ENCODE data around the gene GAMT.

Gene GAMT

DNA sequence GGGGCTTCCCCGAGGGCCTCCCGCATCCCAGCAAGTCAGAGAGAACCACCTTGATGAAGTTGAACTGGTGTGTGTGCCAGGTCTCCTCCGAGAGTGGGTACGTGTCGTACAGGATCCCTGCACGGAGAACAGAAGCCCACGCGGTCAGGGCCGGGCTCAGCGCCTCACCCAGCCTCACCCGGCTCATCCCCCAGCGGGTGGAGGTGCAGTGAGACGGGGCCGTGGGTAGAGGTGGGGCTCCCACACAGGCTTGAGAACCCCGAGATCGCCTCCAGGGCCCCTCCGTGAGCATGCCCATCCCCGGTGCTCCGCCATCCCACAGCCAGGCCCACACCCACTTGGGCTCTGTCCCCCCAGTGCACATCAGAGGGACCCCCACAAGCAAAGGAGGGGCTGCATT, 2.3 kb downstream of the GAMT start:
- DNase-seq: no peak

DNA sequence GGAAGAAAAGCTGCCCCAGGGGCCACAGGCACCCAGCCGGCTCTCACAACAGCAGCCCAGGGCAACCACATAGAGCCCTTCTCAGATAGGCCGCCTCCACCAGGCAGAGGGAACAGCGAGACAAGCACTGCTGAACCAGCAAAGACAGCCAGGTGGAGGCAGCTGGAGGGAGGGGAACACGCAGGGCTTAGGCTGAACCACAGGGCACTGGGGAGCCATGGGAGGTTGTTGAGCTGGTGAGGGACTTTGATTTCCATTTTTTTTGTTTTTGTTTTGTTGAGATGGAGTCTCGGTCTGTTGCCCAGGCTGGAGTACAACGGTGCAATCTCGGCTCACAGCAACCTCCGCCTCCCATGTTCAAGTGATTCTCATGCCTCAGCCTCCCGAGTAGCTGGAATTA, 3.5 kb downstream of the GAMT start:
- no peak for DNase-seq

DNA sequence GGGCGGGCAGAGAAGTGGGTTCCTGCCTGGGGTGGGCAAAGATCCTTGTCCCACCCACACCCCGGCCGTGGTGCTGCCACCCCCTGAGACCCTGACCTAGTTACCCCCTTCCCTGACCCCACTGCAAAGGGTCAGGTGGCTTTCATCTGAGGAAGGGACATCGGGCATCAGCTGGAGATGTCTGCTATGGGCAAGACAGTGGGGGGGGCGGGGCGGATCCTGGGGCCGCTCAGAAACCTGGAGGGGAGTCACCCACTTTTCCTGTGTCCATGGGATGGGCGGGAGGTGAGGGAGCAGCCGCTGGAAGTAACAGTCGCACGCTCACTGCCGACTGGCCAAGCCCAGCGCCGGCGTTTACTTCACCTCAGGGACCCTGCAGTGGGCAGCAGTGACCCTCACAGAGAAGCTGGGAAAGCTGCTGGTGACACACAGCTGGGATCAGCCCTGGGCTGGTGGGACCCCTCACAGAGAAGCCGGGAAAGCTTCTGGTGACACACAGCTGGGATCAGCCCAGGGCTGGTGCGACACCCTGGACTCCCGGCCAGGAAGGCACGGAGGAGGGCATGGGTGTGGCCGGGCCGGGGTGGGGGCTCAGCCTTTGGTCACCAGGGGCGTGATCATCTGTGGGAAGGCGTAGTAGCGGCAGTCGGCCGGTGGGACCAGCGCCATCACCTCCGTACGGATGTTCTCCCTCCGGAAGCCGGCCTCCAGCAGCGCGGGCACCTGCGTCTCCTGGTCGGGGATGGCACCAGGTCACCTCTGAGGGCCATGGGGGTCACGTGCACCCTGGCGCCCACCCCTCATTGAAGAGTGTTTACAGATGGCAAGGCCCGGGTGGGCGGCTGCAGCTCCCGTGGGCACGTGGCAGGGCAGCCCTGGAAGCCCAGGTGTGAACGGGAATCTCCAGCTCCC, 4.3 kb downstream of the GAMT start:
- DNase-seq: no peak

DNA sequence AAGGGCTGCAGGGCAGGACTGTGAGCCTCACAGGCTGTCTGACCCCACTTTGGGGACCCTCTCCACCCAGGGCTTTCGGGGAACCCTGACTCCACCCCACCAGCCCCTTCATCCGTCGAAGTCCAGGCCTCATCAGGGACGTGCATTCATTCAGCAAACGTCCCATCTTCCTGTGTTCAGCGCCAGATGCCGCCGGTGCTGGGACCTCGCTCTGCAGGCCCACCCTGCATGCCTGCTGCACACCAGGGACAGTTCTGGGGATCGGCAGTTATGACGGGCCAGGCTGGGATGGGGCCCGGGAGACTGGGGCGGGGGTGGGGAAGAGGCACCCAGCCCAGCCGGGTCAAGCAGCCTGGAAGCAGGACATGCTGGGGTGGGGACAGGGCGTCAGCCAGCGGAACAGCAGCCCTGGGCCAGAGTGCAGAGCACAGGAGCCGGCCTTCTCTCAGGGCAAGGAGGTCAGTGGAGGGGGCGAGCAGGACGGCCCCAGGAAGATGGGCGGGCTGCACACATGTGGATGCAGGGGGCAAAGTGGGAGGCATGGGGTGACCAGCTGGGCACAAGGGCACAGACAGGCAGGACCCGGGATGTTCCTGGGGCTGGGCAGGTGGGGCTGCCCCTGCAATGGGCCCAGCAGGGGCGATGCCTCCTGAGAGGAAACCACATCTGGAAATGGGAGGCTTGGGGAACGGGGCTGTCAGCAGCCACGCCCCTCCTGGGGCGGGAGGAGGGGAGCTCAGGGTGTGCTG, 5.1 kb downstream of the GAMT start:
- DNase-seq: no peak

DNA sequence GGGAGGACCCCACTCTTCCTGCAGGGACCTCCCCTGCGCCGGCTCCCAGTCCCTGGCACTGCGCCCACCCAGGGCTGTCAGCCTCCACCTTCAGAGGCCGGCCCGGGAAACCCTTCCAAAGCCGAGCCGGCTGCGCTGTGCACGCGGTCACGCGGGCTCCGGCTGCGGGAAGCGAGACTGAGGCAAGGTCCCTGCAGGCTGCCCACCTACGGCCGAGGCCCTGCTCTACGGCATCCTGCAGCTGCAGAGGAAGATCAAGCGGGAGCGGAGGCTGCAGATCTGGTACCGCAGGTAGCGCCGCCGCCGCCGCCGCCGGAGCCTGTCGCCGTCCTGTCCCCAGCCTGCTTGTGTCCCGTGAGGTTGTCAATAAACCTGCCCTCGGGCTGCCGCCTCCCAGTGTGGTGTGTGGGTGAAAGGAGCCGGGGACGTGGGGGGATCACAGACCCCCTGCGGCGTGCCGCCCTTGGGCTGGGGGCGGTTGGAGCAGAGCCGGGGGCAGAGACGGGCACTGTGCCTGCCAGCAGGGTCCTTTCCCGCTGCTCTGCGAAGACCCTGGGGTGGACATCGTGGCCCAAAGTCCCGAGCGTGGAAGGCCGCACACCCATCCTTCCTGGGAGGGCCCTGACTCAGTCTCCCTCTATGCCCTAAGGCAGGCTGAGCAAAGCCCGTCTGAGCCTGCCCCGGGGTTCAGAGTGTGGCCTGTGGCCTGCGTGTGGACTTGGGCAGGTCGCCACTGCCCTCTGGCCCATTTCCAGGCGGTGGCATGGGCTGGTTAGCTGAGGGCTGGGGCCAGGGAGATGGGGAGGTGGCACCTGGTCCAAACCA, 5.9 kb downstream of the GAMT start:
- DNase-seq: no peak

DNA sequence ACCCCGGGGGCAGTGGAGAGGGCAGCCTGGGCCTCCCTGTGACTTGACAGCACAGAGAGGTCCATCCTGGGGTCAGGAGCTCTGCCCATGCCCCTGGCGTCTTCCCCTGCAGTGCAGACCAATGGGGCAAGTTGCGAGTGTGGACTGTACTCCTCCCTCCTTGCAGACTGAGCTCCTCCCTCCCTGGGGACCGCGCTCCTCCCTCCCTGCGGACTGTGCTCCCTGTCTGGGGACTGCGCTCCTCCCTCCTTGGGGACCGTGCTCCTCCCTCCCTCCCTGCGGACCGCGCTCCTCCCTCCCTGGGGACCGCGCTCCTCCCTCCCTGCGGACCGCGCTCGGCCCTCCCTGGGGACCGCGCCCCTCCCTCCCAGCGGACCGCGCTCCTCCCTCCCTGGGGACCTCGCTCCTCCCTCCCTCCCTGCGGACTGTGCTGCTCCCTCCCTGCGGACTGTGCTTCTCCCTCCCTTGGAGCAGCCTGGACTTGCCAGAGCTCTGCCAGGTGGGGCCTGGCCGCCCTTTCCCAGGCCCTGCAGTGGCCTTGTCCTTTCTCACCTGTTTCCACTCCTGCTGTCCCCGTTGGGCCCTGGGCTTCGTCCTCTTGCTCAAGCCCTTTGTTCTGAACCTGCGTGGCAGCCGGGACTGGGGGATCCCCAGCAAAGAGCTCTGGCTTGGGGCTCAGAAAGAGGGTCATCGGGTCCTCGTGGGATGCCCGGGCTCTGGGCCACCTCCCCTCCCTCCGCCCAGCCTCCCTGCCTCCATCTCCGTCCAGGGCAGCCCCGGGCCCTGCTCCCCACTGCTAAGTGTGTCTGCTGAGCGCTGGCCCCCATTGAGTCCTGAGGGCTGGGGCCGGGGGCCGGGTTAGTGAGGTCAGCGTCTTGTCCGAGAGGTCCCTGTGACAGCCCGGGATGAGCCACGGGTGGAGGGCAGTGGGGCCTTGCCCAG, 6.8 kb downstream of the GAMT start:
- DNase-seq: no peak

DNA sequence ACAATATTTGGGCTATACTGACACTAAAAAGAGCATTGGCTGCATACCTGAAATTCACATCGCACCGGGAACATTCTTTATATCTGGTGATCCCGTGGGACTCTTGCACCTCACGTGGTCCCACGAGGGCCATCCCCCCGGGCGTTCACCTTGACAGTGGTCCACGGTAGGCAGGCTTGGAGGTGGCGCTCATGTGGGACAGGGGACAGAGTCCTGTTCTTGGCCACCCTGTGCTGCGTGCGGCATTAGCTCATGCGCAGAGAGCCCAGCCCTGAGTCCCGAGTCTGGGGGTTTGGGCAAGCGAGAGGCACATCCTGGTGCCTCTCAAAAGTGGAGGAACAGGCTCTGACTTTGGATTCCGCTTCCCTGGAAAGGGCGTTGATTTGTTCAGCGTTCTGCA, 7.5 kb downstream of the GAMT start:
- no peak for DNase-seq

DNA sequence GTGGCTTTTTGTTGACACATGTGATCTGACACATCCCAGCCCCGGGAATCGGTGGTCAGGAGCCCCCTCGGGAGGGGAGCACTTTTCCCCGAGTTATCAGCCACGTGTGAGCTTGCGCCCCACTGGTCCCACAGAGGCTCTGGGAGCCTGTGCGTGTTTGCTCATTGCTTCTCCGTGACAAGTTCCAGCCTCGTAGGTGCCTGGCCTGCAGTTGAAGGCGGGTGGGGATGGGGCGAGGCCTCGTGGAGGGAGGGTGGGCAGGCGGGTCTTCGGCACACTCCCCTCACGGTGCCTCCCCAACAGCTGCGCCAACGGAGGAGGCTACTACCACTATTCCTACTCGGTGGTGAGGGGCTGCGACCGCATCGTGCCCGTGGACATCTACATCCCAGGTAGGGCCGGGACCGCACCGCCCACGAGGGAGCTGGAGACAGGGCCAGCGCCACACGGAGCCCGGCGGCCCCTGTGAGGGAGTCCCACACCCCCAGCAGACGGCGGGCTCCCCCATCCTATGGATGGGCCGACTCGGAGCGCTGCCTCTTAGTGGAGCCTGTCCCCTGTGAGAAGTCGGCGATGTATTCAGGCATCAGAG, 8.3 kb downstream of the GAMT start:
- no peak for DNase-seq

DNA sequence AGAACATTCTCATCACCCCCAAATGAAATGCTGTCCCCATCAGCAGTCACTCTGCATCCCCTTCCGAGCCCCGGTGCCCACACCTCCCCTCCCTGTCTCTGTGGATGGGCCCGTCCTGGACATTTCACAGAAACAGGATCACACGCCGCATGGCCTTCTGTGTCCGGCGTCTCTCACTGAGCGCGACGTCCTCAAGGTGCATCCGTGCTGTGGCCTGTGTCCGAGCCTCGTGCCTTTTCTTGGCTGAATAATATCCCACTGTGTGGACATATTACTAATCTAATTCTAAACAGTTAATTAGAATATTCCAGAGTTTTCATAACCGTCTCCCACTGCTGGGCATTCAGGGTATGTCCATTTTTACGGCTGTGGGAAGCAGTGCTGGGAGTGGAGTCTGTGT, 8.9 kb downstream of the GAMT start:
- no peak for DNase-seq

DNA sequence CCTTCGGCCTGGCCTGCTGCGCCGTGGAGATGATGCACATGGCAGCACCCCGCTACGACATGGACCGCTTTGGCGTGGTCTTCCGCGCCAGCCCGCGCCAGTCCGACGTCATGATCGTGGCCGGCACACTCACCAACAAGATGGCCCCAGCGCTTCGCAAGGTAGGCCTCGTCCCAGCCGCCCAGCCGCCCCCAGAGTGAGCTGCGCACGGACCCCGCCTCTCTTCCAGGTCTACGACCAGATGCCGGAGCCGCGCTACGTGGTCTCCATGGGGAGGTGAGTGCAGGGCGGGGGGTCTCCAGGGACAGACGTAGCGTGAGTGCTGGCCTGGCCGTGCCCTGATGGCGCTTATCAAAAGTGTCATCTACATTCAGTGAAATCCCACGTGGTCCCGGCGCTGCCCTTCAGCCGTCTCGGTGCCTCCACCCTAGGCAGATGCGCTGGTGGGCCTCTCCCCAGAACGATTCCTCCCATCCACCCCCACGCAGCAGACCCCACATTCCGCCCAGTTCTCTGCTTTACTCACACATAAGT, 10.4 kb downstream of the GAMT start:
- no peak for DNase-seq

DNA sequence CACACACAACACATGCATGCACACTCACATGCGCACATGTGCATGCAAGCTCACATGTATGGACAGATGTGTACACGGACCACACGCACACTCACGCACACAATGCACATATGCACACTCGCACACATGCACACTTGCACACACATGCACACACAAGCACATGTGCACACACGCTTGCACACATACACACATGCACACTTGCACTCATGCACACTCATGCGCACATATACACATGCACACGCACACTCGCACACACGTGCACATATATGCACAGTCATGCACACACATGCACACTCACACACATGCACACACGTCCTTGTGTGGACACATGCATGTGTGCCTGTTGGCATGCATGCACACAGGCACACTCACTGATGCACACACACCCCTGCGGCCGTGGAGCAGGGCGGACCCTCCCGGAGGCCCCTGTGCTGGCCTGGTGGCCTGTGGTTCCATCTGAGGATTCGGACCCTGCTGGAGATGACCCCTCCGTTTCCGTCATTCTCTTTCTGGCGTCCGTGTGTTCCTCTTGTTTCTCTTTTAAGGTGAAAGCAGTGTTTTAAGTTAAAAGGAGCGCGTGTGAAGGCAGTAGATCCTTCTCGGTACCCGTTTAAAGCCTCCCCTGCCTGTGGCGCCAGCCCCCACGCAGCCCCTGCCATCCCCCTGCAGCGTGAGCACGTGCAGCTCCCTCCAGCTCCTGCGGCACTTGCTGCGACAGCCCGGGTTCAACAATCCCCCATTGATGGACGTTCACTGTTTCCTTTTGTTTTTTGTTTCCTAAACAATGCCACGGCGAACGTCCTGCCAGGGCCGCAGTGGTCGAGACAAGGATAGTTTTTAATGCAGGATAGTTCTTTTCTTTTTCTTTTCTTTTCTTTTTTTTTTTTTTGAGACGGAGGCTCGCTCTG, 12.1 kb downstream of the GAMT start:
- DNase-seq: no peak

DNA sequence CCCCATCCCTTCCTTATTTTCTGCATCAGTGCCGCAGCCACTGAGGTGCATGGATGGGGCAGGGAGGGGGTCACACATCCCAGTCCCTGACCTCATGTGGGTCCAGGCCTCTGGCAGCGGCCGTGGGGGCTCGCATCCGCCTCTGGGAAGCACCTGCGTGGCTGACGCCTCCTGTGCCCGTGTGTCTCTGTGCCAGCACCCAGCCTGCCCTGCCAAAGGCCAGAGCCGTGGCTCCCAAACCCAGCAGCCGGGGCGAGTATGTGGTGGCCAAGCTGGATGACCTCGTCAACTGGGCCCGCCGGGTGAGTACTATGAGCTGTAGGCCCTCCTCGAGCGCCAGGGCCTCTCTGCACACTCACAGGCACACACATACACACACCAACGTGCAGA, 12.7 kb downstream of the GAMT start:
- no peak for DNase-seq

DNA sequence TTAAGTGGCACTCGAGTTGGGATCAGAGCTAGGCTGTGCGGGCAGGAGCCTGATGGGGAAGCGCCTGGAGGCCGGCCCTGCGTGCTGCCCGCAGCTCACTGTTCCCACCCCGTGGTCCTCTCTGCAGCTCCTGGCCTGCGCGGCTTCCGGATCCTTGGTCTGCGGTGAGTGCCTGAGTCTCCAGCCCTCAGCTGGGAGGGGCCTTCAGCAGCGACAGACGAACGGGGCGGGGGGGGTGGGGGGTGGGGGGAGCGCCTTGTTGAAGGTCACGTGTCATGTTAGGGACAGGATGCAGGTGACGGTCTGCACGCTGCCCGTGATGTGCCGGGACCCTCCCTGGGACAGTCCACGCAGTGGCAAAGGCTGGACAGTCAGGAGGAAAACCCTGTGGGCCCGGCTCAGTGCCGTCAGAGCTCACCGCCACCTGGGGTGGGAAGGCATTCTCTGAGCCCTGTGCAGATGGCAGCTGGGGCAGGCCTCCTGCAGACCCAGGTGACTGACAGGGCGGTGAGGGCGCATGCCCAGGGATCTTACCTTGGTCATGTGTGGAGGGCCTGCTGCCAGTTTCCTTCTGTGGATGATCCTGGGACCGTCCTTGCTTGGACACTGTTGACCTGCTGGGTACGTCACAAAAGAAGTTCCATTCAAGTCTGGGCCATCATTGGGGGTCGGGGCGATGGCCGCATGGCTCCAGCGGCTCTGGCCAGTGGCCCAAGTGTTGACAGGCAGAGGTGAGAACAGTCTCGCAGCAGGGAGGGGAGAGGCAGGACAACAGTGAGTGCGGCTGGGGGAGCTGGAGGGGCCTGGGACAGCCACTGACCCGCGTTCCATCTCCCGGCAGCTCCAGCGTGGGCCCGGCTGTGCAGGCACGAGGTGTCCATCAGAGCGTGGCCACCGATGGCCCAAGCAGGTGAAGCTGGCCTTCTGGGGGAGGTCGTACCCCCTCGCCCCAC, 13.4 kb downstream of the GAMT start:
- DNase-seq: no peak

DNA sequence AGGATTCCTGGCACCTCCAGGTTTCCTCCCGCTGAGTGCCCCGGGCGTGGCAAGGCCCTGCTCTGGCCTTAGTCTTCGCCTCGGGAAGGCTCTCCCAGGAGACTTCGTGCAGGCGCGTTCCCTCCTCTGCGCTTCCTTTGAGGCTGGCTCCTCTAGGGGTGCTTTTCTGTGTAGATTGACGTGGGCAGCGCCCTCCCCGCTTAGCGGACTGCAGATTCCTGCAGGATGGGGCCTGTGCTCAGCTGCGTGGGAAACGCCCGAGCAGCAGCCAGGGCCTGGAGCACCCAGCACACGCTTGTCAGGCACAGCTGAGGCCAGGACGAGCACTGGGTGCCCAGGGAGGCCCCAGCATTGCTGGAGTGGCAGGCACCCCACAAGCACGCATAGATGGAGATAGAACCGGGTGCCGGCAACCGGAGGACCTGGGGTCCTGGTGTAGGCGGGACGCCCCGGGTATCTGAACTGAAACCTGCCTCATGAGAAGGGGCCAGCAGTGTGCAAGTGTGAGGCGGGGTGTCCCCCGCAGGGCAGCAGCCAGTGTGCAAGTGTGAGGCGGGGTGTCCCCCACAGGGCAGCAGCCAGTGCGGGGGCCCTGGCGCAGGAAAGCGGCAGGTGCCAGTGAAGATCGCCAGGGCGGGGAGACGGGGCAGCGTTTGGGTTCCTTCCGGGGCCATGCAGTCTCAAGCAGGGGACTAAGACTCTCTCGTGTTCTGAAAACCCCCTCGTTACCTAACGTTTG, 14.2 kb downstream of the GAMT start:
- DNase-seq: no peak

DNA sequence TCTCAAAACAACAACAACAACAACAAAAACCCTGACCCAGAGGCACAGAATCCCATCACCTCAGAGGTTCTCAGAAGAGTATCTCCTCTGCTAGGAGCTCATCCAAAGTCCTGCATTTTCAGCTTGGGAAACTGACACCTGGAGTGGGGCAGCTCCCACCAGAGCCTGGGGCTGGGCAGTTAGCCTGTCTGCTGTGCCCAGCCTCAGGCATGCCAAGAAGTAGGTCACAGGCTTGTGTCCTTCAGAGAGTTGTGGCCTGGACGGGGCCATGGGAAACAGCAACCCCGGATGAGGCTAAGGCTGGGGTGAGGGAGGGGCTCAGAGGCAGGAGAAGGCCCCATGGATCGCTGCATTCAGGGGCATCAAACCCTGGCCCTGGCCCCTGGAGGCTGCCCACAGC, 15.5 kb downstream of the GAMT start:
- no peak for DNase-seq

DNA sequence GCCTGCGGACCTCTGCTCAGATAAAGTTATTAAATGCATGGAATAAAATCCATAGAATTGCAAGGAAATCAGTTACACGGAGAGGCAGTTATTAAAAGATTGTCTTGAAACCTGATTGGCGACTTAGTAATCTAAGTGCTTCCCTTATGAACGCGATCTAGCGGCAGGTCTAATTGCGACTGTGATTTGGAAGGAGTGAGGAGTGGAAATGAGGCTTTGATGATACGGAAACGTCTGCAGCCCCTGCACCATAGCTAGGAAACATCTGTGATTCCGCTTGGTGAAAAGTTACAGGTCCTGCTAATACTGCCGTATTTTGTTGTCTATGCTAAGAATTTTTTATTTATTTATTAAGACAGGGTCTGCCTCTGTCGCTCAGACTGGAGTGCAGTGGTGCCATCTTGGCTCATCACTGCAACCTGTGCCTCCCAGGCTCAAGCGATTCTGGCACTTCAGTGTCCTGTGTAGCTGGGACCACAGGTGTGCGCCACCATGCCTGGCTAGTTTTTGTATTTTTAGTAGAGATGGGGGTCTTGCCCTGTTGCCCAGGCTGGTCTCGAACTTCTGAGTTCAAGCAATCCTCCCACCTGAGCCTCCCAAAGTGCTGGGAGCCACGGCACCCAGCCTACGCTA, 16.7 kb downstream of the GAMT start:
- DNase-seq: no peak

DNA sequence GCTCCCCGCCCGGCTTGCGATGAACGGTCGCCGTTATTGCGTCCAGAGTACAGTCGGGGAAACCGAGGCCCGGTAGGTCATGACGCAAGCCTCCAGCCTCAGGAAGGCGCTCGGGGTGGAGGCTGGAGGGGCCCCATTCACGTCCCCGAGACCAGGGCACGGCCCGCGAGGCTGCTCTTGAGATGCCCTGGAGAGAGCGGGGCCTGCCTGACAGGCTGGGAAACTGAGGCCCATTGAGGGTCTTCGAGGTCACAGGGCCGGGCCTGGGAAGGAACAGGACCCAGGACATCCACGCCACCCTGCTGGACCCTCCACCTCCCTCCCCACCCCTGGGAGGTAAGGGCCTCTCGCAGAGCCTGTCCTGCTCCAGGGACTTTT, 17.3 kb downstream of the GAMT start:
- no peak for DNase-seq
